Right lobe of liver (tissue), 4 donors: Measurements from ENCODE around the gene CASD1.

Source experiments
- POLR2A ChIP-seq: fragments of 450-650 bp; IDR thresholded peaks from one replicate; pipeline ENCODE4 v1.6.1; 2017; ENCODE audit warnings: antibody characterized with exemption, mild to moderate bottlenecking
- TF ChIP-seq, protein P1 (sequence below), 4 donors: fragments of 200-600 bp in 3 of 4; fragments of 450-650 bp in 1 of 4; IDR thresholded peaks; one replicate each; pipeline versions ENCODE4 v1.5.1 to v1.8.0; 2016 to 2022; ENCODE audit warnings: antibody characterized with exemption in 4 of 4, mild to moderate bottlenecking in 2 of 4
- donor health status: DM: no; HTN: no; CAD: no.
- donor health status: DM: no; HTN: no; CAD: no.
- donor health status: DM: no; HTN: yes; CAD: no.

- TF ChIP-seq, protein P1, sequence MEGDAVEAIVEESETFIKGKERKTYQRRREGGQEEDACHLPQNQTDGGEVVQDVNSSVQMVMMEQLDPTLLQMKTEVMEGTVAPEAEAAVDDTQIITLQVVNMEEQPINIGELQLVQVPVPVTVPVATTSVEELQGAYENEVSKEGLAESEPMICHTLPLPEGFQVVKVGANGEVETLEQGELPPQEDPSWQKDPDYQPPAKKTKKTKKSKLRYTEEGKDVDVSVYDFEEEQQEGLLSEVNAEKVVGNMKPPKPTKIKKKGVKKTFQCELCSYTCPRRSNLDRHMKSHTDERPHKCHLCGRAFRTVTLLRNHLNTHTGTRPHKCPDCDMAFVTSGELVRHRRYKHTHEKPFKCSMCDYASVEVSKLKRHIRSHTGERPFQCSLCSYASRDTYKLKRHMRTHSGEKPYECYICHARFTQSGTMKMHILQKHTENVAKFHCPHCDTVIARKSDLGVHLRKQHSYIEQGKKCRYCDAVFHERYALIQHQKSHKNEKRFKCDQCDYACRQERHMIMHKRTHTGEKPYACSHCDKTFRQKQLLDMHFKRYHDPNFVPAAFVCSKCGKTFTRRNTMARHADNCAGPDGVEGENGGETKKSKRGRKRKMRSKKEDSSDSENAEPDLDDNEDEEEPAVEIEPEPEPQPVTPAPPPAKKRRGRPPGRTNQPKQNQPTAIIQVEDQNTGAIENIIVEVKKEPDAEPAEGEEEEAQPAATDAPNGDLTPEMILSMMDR (IDR thresholded peaks at IDR 0.05), result no peak
- TF ChIP-seq POLR2A, result no peak
These were observed 52.9 kb downstream of the CASD1 start for GRCh38 chr7:94562525-94562924.
